Keratinocyte (primary cell): ENCODE measurements around the gene MED15. TPM values are rescaled to one million over a fixed set of nuclear protein-coding genes. Genes with fewer than 3 reads are reported as not detected.

ENCODE experiments used
- DNase-seq: peaks from one replicate; pipeline ENCODE4 v3.0.0-alpha.2; 2011; ENCODE audit warnings: low read depth, missing footprints, low spot score
- FAIRE-seq: peaks from 2 replicates; lab custom pipeline; 2011; peaks lifted over from hg19 to GRCh38; lab: Jason Lieb, UNC
- H2AFZ ChIP-seq: 2 replicates; pipeline ENCODE4 v1.6.0; 2012; ENCODE audit warnings: low read length, control low read depth, inconsistent platforms; ENCODE audit not compliant: control insufficient read depth
- H3K27ac ChIP-seq: 2 replicates; pipeline ENCODE4 v1.5.1; 2011; ENCODE audit warnings: low read length; ENCODE audit not compliant: control insufficient read depth, insufficient read depth
- H3K27me3 ChIP-seq: 3 replicates; pipeline ENCODE4 v1.6.0; 2011; ENCODE audit warnings: low read length; ENCODE audit not compliant: control insufficient read depth, insufficient read depth; ENCODE audit errors: extremely low read depth
- H3K36me3 ChIP-seq, 2 experiments: 2 replicates in 1 of 2; 3 replicates in 1 of 2; pipeline ENCODE4 v1.5.1; 2011; ENCODE audit warnings: low read length in 2 of 2, mild to moderate bottlenecking in 1 of 2; ENCODE audit not compliant: control insufficient read depth in 2 of 2, insufficient read depth in 2 of 2; ENCODE audit errors: extremely low read depth in 1 of 2
- H3K4me1 ChIP-seq: 3 replicates; pipeline ENCODE4 v1.5.1; 2011; ENCODE audit warnings: low read length; ENCODE audit not compliant: control insufficient read depth, insufficient read depth; ENCODE audit errors: extremely low read depth
- H3K4me2 ChIP-seq: 3 replicates; pipeline ENCODE4 v1.6.0; 2011; ENCODE audit warnings: low read depth, low read length; ENCODE audit not compliant: control insufficient read depth, insufficient read depth; ENCODE audit errors: extremely low read depth
- H3K4me3 ChIP-seq, 3 experiments: fragments of 200-600 bp in 1 of 3; sonication (generic) in 1 of 3; 2 replicates in 2 of 3; 3 replicates in 1 of 3; pipeline ENCODE4 v1.5.1; 2011 to 2016; ENCODE audit warnings: low read length in 3 of 3, mild to moderate bottlenecking in 3 of 3, control low read depth in 2 of 3, inconsistent platforms in 1 of 3, low read depth in 1 of 3, mixed read lengths in 1 of 3, mixed run types in 1 of 3, moderate library complexity in 1 of 3; ENCODE audit not compliant: control insufficient read depth in 2 of 3, insufficient read depth in 2 of 3; ENCODE audit errors: extremely low read depth in 1 of 3
- H3K79me2 ChIP-seq: 2 replicates; pipeline ENCODE4 v1.6.0; 2012; ENCODE audit warnings: low read length; ENCODE audit not compliant: control insufficient read depth, insufficient read depth
- H3K9ac ChIP-seq: 3 replicates; pipeline ENCODE4 v1.6.0; 2011; ENCODE audit warnings: low read length; ENCODE audit not compliant: control insufficient read depth, insufficient read depth; ENCODE audit errors: extremely low read depth
- H3K9me1 ChIP-seq: 3 replicates; pipeline ENCODE4 v1.6.0; 2011; ENCODE audit warnings: low read length; ENCODE audit not compliant: control insufficient read depth, insufficient read depth; ENCODE audit errors: extremely low read depth
- H3K9me3 ChIP-seq: 2 replicates; pipeline ENCODE4 v1.5.1; 2012; ENCODE audit warnings: low read depth, low read length; ENCODE audit not compliant: control insufficient read depth
- H4K20me1 ChIP-seq: 3 replicates; pipeline ENCODE4 v1.6.0; 2011; ENCODE audit warnings: low read length; ENCODE audit not compliant: control insufficient read depth, insufficient read depth; ENCODE audit errors: extremely low read depth
- CTCF ChIP-seq, 3 experiments: IDR thresholded peaks in 1 of 3; conservative IDR thresholded peaks in 1 of 3; optimal IDR thresholded peaks in 1 of 3; 2 replicates in 2 of 3; 3 replicates in 1 of 3; pipeline versions ENCODE3 to v1.5.1; 2011; ENCODE audit warnings: low read length in 3 of 3, mild to moderate bottlenecking in 3 of 3, moderate library complexity in 2 of 3, control low read depth in 1 of 3, inconsistent platforms in 1 of 3; ENCODE audit not compliant: insufficient read depth in 2 of 3; ENCODE audit errors: extremely low read depth in 1 of 3
- EZH2 ChIP-seq: IDR thresholded peaks from one replicate; pipeline ENCODE4 v1.6.1; 2012; ENCODE audit warnings: inconsistent platforms, mild to moderate bottlenecking, low read length, moderate library complexity
- dilution Hi-C: fragments of 300-500 bp; cut with MboI; formaldehyde crosslinking; loops from one replicate; pipeline ENCODE4 v1.7.0; 2020; ENCODE audit warnings: low sequenced_read_pairs; ENCODE audit not compliant: extremely low pct_ligation_motif_present
- polyA plus RNA-seq, 5 experiments: library from polyadenylated mRNA; depleted of rRNA in 3 of 5; stranded (reverse) in 3 of 5; stranded (forward) in 1 of 5; unstranded in 1 of 5; fragments of >200 nt; gene quantifications; 1 replicate in 1 of 5; 2 replicates in 3 of 5; 3 replicates in 1 of 5; pipeline versions ENCODE4 v1.2.1 to v1.2.3, GENCODE V29; 2011 to 2012; ENCODE audit warnings: missing spikeins in 2 of 5, low read depth in 1 of 5, low replicate concordance in 1 of 5

MED15 gene
- polyA plus RNA-seq, 1 donor (not counting 4 experiments of a cell fraction or from before 2014, with no cell fraction given), result 24.9 TPM

- Histone ChIP-seq H3K4me3 (no peak overlapping the region), H2AFZ (no peak overlapping the region), H3K4me1 (peaks cover 1% of the 10 kb centered on the region), H3K9me3 (no peaks in the 10 kb centered on the region), H3K36me3 (peaks cover 36 to 50% of the 10 kb centered on the region in 2 experiments), H3K27me3 (no peaks in the 10 kb centered on the region), H3K79me2 (peaks cover 90% of the 10 kb centered on the region), H3K9ac (no peak overlapping the region), H4K20me1 (peaks cover 25% of the 10 kb centered on the region), H3K4me2 (no peak overlapping the region), H3K27ac (no peak overlapping the region), H3K9me1 (peaks cover 6% of the 10 kb centered on the region)
- no peak for FAIRE-seq
- no peak for DNase-seq
- dilution Hi-C loops, result no loop called here
- TF ChIP-seq CTCF (optimal IDR thresholded peaks at IDR 0.05 in 1 of 3, IDR thresholded peaks at IDR 0.05 in 1 of 3, conservative IDR thresholded peaks at IDR 0.05 in 1 of 3; ENCODE audit: extremely low read depth in 1 of 3, insufficient read depth in 2 of 3, low read length in 3 of 3) (no peak), EZH2 (no peak)
Measured at GRCh38 chr22:20550851-20551744, 43.7 kb downstream of the MED15 start.

- peaks cover 37 to 56% of the 10 kb centered on the region in 2 experiments for H3K36me3 ChIP-seq
- no peak for FAIRE-seq
- no peak overlapping the region for H3K27ac ChIP-seq
- peaks cover 25% of the 10 kb centered on the region for H4K20me1 ChIP-seq
- dilution Hi-C loops, result no loop called here
- H2AFZ ChIP-seq, result no peak overlapping the region
- no peaks in the 10 kb centered on the region for H3K27me3 ChIP-seq
- no peak for DNase-seq
- H3K9ac ChIP-seq, result no peak overlapping the region
- H3K4me1 ChIP-seq, result no peaks in the 10 kb centered on the region
- H3K4me2 ChIP-seq, result no peak overlapping the region
- H3K9me1 ChIP-seq, result peaks cover 6% of the 10 kb centered on the region
- TF ChIP-seq CTCF (optimal IDR thresholded peaks at IDR 0.05 in 1 of 3, IDR thresholded peaks at IDR 0.05 in 1 of 3, conservative IDR thresholded peaks at IDR 0.05 in 1 of 3; ENCODE audit: extremely low read depth in 1 of 3, insufficient read depth in 2 of 3, low read length in 3 of 3) (no peak), EZH2 (no peak)
- H3K79me2 ChIP-seq, result peaks cover 87% of the 10 kb centered on the region
- no peak overlapping the region for H3K4me3 ChIP-seq
- no peaks in the 10 kb centered on the region for H3K9me3 ChIP-seq
Measured at GRCh38 chr22:20551805-20552442, 44.5 kb downstream of the MED15 start.
